Activated CD8-positive, alpha-beta memory T cell treated with anti-CD3 and anti-CD28 coated beads for 1 hour (primary cell): ENCODE results near the gene SEMA5A.

Source experiments
- DNase-seq, 2 donors: peaks; one replicate each; pipeline ENCODE4 v3.0.0-alpha.2; 2020; ENCODE audit warnings: low read depth in 1 of 2; ENCODE audit errors: extremely low read depth in 1 of 2

Gene SEMA5A

GRCh38 chr5:9479361-9479760, 66.5 kb downstream of the SEMA5A start:
- no peak for DNase-seq

GRCh38 chr5:9477537-9477936, 68.3 kb downstream of the SEMA5A start:
- no peak for DNase-seq

- DNase-seq: no peak
Observed at GRCh38 chr5:9474219-9475002, 71.5 kb downstream of the SEMA5A start.

GRCh38 chr5:9473624-9474023, 72.3 kb downstream of the SEMA5A start:
- no peak for DNase-seq

- DNase-seq: no peak
Observed at GRCh38 chr5:9470410-9470809, 75.5 kb downstream of the SEMA5A start.

- DNase-seq: no peak
Observed at GRCh38 chr5:9468060-9468388, 77.9 kb downstream of the SEMA5A start.

GRCh38 chr5:9467199-9468059, 78.4 kb downstream of the SEMA5A start:
- no peak for DNase-seq

- DNase-seq: no peak
Observed at GRCh38 chr5:9466697-9467096, 79.2 kb downstream of the SEMA5A start.

- no peak for DNase-seq
Observed at GRCh38 chr5:9464478-9464877, 81.4 kb downstream of the SEMA5A start.

GRCh38 chr5:9462109-9462508, 83.8 kb downstream of the SEMA5A start:
- no peak for DNase-seq

GRCh38 chr5:9460885-9461645, 84.8 kb downstream of the SEMA5A start:
- DNase-seq: no peak

GRCh38 chr5:9456435-9457042, 89.3 kb downstream of the SEMA5A start:
- DNase-seq: no peak

- no peak for DNase-seq
Observed at GRCh38 chr5:9455826-9456434, 89.9 kb downstream of the SEMA5A start.

GRCh38 chr5:9454491-9454890, 91.4 kb downstream of the SEMA5A start:
- no peak for DNase-seq

GRCh38 chr5:9454012-9454481, 91.8 kb downstream of the SEMA5A start:
- DNase-seq: no peak

- DNase-seq: no peak
Observed at GRCh38 chr5:9453480-9454011, 92.3 kb downstream of the SEMA5A start.

GRCh38 chr5:9452181-9452580, 93.7 kb downstream of the SEMA5A start:
- DNase-seq: no peak

- no peak for DNase-seq
Observed at GRCh38 chr5:9451037-9451436, 94.8 kb downstream of the SEMA5A start.

GRCh38 chr5:9447691-9448090, 98.2 kb downstream of the SEMA5A start:
- no peak for DNase-seq

GRCh38 chr5:9445826-9446388, 100.0 kb downstream of the SEMA5A start:
- no peak for DNase-seq
